Measurements from ENCODE around the gene L3MBTL1.
A peak's percentile ranks its signal among the peaks of the same experiment; 100 is the strongest.

Gene L3MBTL1

DNA sequence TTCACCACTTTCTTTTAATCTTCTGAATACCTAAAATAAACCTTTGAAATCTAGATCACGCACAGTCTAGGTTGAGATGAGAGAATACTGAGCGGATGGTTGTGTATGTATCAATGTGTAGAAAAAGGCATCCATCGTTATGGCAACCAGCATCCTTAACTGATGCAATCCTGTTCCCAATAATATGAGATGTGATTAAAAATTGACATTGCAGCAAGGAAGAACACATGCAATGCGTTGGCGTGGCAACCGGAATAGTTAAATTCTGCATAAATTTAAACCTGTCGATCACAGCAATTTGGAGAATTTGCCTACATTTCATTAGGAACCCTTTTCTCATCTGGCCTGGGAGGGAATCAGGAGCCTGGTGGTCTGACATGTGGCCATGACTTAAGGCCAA, 1.3 kb upstream of the L3MBTL1 start:
- no peak for DNase-seq (ENCODE audit: low spot score)

GRCh38 chr20:43508106-43508505, 609 bp downstream of the L3MBTL1 start:
- no peak for DNase-seq (ENCODE audit: low spot score)

GRCh38 chr20:43508604-43509040, 1.1 kb downstream of the L3MBTL1 start:
- DNase-seq (ENCODE audit: low spot score), result no peak

DNA sequence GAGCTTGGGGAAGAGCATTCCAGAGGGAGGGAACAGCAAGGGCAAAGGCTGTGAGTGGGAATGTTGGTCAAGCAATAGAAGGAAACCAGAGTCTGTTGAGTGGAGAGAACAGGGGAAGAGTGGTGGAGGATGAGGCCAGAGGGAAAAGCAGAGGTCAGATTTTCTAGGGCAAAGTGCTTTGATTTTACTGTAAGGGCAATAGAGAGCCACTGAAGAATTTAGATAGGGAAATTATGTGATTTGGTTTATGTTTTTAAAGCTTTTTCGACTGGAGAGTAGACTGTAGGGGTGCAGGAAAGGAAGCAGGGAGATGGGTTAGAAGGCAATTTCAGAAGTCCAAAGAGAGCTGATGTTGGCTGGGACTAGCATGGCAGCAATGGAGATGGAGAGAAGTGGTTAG, 4.4 kb downstream of the L3MBTL1 start:
- no peak for DNase-seq (ENCODE audit: low spot score)

GRCh38 chr20:43513372-43513930, 6.0 kb downstream of the L3MBTL1 start:
- no peak for DNase-seq (ENCODE audit: low spot score)

GRCh38 chr20:43513931-43514647, 6.6 kb downstream of the L3MBTL1 start:
- DNase-seq (ENCODE audit: low spot score), result peak; percentile 98

DNA sequence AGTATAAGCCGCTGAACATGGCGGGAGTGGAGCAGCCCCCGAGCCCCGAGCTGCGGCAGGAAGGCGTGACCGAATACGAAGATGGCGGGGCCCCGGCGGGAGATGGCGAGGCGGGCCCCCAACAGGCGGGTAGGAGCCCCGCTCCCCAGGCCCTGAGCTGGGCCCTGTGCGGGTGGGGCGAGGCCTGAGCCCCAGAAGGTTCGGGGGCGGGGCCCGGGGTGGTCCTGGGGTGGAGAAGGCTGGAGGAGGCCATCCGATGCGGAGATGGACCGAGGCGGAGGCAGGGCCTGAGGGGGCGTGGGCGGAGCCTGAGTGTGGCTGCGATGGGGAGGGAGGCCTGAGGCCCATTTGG, 7.1 kb downstream of the L3MBTL1 start:
- no peak for DNase-seq (ENCODE audit: low spot score)

- DNase-seq (ENCODE audit: low spot score), result no peak
Observed at GRCh38 chr20:43515628-43516027, 8.1 kb downstream of the L3MBTL1 start.

GRCh38 chr20:43516251-43516824, 8.8 kb downstream of the L3MBTL1 start:
- no peak for DNase-seq (ENCODE audit: low spot score)

GRCh38 chr20:43520074-43520630, 12.7 kb downstream of the L3MBTL1 start:
- no peak for DNase-seq (ENCODE audit: low spot score)

DNA sequence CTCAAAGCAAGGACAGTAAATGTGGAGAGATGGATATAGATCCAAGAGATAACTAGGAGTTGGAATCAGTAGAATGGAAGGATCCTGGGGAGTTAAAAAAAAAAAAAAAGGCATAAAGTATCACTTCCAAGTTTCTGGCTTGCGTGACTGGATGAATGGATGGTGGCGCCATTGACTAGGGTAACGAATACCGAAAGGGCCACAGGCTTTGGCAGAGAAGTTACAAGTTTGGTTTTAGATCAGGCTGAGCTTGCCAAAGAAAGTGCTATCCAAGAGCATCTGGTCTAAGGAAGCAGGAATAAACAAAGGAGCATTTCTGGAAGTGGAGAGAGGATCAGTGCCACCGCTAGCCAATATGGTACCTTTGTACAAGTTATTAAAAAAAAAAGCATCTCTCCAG, 17.5 kb downstream of the L3MBTL1 start:
- DNase-seq (ENCODE audit: low spot score), result no peak

- no peak for DNase-seq (ENCODE audit: low spot score)
Observed at GRCh38 chr20:43528258-43528875, 20.9 kb downstream of the L3MBTL1 start.

GRCh38 chr20:43529051-43529450, 21.6 kb downstream of the L3MBTL1 start:
- no peak for DNase-seq (ENCODE audit: low spot score)

- DNase-seq (ENCODE audit: low spot score), result no peak
Observed at GRCh38 chr20:43529457-43530153, 22.1 kb downstream of the L3MBTL1 start.

DNA sequence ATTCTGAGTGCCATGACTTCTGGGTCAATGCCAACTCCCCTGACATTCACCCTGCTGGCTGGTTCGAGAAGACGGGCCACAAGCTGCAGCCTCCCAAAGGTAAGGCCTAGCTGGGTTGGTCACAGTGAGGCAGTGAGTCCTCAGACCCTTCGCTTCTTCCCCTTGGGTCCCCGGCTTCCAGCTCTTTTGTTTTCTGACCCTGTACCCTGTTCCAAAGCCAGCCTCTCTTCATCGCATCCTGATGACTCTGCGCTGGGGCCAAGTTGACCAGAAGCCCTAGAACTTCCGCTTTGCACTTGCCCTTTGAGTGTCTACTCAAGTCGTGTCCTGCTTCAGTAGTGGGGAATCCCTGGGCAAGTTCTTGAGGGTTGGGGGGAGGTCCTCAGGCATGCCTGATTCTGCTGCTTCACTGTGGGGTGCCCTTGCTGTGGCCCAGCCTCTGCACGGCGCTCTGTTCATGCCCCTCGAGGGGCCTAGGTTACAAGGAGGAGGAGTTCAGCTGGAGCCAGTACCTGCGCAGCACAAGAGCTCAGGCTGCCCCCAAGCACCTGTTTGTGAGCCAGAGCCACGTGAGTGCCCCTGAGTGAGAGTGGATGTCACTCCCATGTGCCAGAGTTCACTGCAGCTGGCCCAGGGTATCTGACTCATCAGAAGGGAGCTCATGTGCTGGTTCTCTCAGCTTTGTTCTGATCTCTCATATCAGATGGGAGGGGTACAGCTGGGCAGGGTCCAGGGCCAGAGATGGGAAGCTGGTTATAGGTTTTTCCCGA, 23.0 kb downstream of the L3MBTL1 start:
- DNase-seq (ENCODE audit: low spot score), result no peak

GRCh38 chr20:43531091-43531443, 23.6 kb downstream of the L3MBTL1 start:
- DNase-seq (ENCODE audit: low spot score), result no peak

DNA sequence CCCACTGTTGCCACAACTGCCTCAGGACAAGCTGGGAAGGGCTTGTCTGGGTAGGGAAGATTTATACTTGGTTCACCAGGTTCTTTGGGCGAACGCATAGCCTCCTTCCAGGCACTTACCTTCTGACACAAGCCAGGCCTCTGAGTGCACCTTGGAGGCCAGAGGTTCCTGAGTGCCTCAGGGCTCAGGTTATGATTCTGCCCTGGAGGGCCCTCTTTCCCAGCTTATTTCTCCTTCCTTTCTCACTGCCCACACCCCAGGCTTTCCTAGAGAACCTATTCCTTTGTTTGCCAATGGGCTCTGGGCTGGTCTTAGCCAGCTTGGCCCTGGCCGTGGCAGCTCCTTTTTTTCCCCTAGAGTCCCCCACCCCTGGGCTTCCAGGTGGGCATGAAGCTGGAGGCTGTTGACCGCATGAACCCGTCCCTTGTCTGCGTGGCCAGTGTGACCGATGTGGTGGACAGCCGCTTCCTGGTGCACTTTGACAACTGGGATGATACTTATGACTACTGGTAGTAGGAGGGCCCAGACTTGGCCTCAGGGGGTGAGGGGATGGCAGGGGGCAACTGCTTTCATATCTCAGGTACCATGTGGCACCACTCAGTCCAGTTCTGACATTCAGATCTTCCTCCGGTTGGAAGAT, 25.0 kb downstream of the L3MBTL1 start:
- no peak for DNase-seq (ENCODE audit: low spot score)

- no peak for DNase-seq (ENCODE audit: low spot score)
Observed at GRCh38 chr20:43533060-43533459, 25.6 kb downstream of the L3MBTL1 start.

DNA sequence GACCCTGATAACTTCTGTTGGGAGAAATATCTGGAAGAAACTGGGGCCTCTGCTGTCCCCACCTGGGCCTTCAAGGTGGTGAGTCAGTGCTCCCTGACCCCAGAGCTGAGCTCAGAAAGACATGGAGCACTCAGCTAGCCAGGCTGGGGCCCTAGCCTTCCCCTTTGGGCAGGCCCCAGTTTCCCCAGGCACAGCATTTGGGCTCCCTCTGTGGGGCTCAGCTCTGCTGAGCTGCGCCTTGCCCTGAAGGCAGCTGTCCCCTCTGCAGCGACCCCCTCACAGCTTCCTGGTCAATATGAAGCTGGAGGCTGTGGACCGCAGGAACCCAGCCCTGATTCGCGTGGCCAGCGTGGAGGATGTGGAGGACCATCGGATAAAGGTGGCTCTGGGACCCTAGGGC, 26.5 kb downstream of the L3MBTL1 start:
- no peak for DNase-seq (ENCODE audit: low spot score)

- DNase-seq (ENCODE audit: low spot score), result no peak
Observed at GRCh38 chr20:43534791-43535350, 27.4 kb downstream of the L3MBTL1 start.
